H1 (cell line): ENCODE data around the gene TMX3. TPM values are rescaled to one million over a fixed set of nuclear protein-coding genes. Genes with fewer than 3 reads are reported as not detected.

Experiments
- ASH2L ChIP-seq: fragments of 200-600, 300-600 bp; sonication (generic); IDR thresholded peaks from one replicate; pipeline ENCODE4 v1.7.1; 2017; ENCODE audit warnings: low read length
- CHD2 ChIP-seq: IDR thresholded peaks from 2 replicates; pipeline ENCODE4 v1.6.1; 2012; ENCODE audit warnings: low read length, improper control_type of control experiment
- CHD7 ChIP-seq: fragments of 300-600 bp; sonication (generic); IDR thresholded peaks from 2 replicates; pipeline ENCODE4 v1.7.1; 2012; ENCODE audit warnings: low read length, moderate library complexity, mild to moderate bottlenecking, inconsistent platforms; ENCODE audit not compliant: insufficient replicate concordance
- CREB1 ChIP-seq: IDR thresholded peaks from 2 replicates; pipeline ENCODE4 v1.6.1; 2012; ENCODE audit warnings: inconsistent platforms
- CTBP2 ChIP-seq: IDR thresholded peaks from 2 replicates; pipeline ENCODE4 v1.7.0; 2011; ENCODE audit warnings: borderline replicate concordance, mild to moderate bottlenecking, moderate library complexity, mixed read lengths, low read length; ENCODE audit not compliant: insufficient read depth, insufficient read length
- GABPA ChIP-seq: IDR thresholded peaks from 2 replicates; pipeline ENCODE4 v1.6.1; 2011; ENCODE audit warnings: mild to moderate bottlenecking, low read length, moderate library complexity, borderline replicate concordance; ENCODE audit not compliant: insufficient read depth
- RXRA ChIP-seq: IDR thresholded peaks from 2 replicates; pipeline ENCODE4 v1.6.1; 2011; ENCODE audit warnings: low read depth, mild to moderate bottlenecking, low read length, moderate library complexity; ENCODE audit not compliant: insufficient read depth
- SAP30 ChIP-seq: fragments of 300-600 bp; sonication (generic); IDR thresholded peaks from 2 replicates; pipeline ENCODE4 v1.7.1; 2012; ENCODE audit warnings: low read length, moderate library complexity, mild to moderate bottlenecking, inconsistent platforms; ENCODE audit not compliant: insufficient read depth, insufficient replicate concordance
- SIRT6 ChIP-seq: IDR thresholded peaks from one replicate; pipeline ENCODE4 v1.7.1; 2012; ENCODE audit warnings: low read length, inconsistent platforms
- SP4 ChIP-seq: IDR thresholded peaks from 2 replicates; pipeline ENCODE4 v1.6.1; 2012; ENCODE audit warnings: low read length, inconsistent platforms
- SRF ChIP-seq: IDR thresholded peaks from 2 replicates; pipeline ENCODE4 v1.6.1; 2011; ENCODE audit warnings: mild to moderate bottlenecking, low read depth, low read length, moderate library complexity
- TEAD4 ChIP-seq: IDR thresholded peaks from 2 replicates; pipeline ENCODE4 v1.6.1; 2012; ENCODE audit warnings: low read depth, low read length, inconsistent platforms, mixed read lengths
- YY1 ChIP-seq: IDR thresholded peaks from 2 replicates; pipeline ENCODE4 v1.6.1; 2011; ENCODE audit warnings: low read depth, mild to moderate bottlenecking, low read length
- polyA plus RNA-seq, 7 experiments: library from polyadenylated mRNA; depleted of rRNA in 3 of 7; stranded (reverse) in 5 of 7; unstranded in 2 of 7; fragments of >200 nt in 5 of 7; fragments of 200-250 nt in 2 of 7; gene quantifications; 1 replicate in 5 of 7; 2 replicates in 1 of 7; 4 replicates in 1 of 7; pipeline versions ENCODE4 v1.2.1 to v1.2.3, GENCODE V29; 2011 to 2013; ENCODE audit warnings: missing spikeins in 2 of 7, mixed read lengths in 2 of 7
- total RNA-seq: library from RNA; stranded (reverse); fragmentation: NEBNext Ultra II Directional; extraction: Animal tissue kit (Norgen Biotek cat#: 25700); gene quantifications from 2 replicates; pipeline ENCODE4 v1.2.1, GENCODE V29; 2021

TMX3 gene
- total and polyA plus RNA-seq, 2 of the 8 experiments (the other 6 are each of a cell fraction or from before 2014, with no cell fraction given), result 12.6 to 29.0 TPM

DNA sequence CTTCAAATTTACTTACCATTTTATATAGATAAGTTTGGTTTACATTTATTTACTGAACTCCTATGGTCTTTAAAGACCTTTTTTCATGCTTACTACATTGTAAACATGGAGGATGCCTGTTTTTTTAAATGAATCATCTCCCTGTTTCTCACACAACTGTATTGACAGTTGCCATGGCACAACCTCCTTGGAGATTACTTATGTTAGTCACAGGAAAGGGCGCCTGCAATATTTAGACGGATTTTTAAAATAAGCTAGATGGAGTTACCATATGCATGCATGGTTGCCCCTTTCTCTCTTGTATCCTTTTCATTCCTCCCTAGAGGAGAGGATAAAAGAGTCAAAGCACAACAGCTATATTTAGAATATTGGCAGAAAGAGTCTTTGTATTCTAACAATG lies 48.2 kb upstream of the TMX3 start (continued):
- TF ChIP-seq CHD7 (no peak), SP4 (no peak), TEAD4 (no peak), SRF (no peak), CHD2 (no peak), YY1 (no peak), SAP30 (no peak), CTBP2 (no peak), CREB1 (no peak), RXRA (no peak), ASH2L (no peak), SIRT6 (no peak), GABPA (no peak)
